PC-9 (cell line): ENCODE results near the gene CD79B. TPM values are rescaled to one million over a fixed set of nuclear protein-coding genes. Genes with fewer than 3 reads are reported as not detected.
A peak's percentile ranks its signal among the peaks of the same experiment; 100 is the strongest.

Experiments
- BruUV-seq: library from RNA; stranded (reverse); fragments of 400-500 nt; replicated peaks from 2 replicates; lab custom pipeline; 2021; lab: Mats Ljungman, UMichigan
- CTCF ChIA-PET: fragments of 300-600 bp; sonication (Branson Sonifier 250); formaldehyde crosslinking; loops from one replicate; lab custom pipeline; 2022; ENCODE audit warnings: antibody characterized with exemption; lab: Charles Lee
- POLR2A ChIA-PET: fragments of 300-600 bp; sonication (Branson Sonifier 250); formaldehyde crosslinking; loops from one replicate; lab custom pipeline; 2022; ENCODE audit warnings: antibody characterized with exemption; ENCODE audit not compliant: unreplicated experiment; lab: Charles Lee
- DNase-seq, 2 experiments: peaks; one replicate each; pipeline versions ENCODE4 v3.0.0 to v3.0.0-alpha.2; 2015 to 2022; ENCODE audit warnings: mixed read lengths in 1 of 2
- H2AFZ ChIP-seq: fragments of 200-600 bp; sonication (generic); 2 replicates; pipeline ENCODE4 v1.8.1; 2017; ENCODE audit warnings: antibody characterized with exemption
- H3F3A ChIP-seq: fragments of 200-600 bp; sonication (generic); 2 replicates; pipeline ENCODE4 v1.8.1; 2017; ENCODE audit warnings: antibody characterized with exemption, mild to moderate bottlenecking, low read depth; ENCODE audit not compliant: insufficient read depth
- H3K27ac ChIP-seq: fragments of 200-600 bp; sonication (generic); 2 replicates; pipeline ENCODE4 v1.6.1; 2016; ENCODE audit warnings: mixed run types
- H3K27me3 ChIP-seq: fragments of 200-600 bp; sonication (generic); 2 replicates; pipeline ENCODE4 v1.6.1; 2016; ENCODE audit warnings: low read depth, mixed run types; ENCODE audit not compliant: insufficient read depth
- H3K36me3 ChIP-seq: fragments of 200-600 bp; sonication (generic); 2 replicates; pipeline ENCODE4 v1.6.1; 2016; ENCODE audit warnings: low read depth, mixed run types
- H3K4me1 ChIP-seq: fragments of 200-600 bp; sonication (generic); replicated peaks from 2 replicates; pipeline ENCODE4 v1.6.1; 2016; ENCODE audit warnings: mixed run types; ENCODE audit not compliant: insufficient read depth
- H3K4me2 ChIP-seq: fragments of 200-600 bp; sonication (generic); 2 replicates; pipeline ENCODE4 v1.6.1; 2017; ENCODE audit warnings: mixed run types
- H3K4me3 ChIP-seq: fragments of 200-600 bp; sonication (generic); 2 replicates; pipeline ENCODE4 v1.6.1; 2016; ENCODE audit warnings: mixed run types
- H3K79me2 ChIP-seq: fragments of 200-600 bp; sonication (generic); 2 replicates; pipeline ENCODE4 v1.6.1; 2017; ENCODE audit warnings: low read depth, mixed run types
- H3K9me2 ChIP-seq: fragments of 200-600 bp; sonication (generic); 2 replicates; pipeline ENCODE4 v1.8.1; 2017; ENCODE audit warnings: mild to moderate bottlenecking; ENCODE audit not compliant: insufficient read depth
- H3K9me3 ChIP-seq: fragments of 200-600 bp; sonication (generic); 2 replicates; pipeline ENCODE4 v1.8.1; 2016; ENCODE audit warnings: low read depth; ENCODE audit not compliant: insufficient read depth
- H4K20me1 ChIP-seq: fragments of 200-600 bp; sonication (generic); 2 replicates; pipeline ENCODE4 v1.8.1; 2017; ENCODE audit not compliant: insufficient read depth
- CTCF ChIP-seq: fragments of 200-600 bp; sonication (generic); conservative IDR thresholded peaks from 2 replicates; pipeline ENCODE4 v1.6.1; 2017; ENCODE audit warnings: mixed run types, antibody characterized with exemption, mild to moderate bottlenecking, moderate library complexity
- EZH2 ChIP-seq: fragments of 200-600 bp; sonication (generic); IDR thresholded peaks from 2 replicates; pipeline ENCODE4 v1.8.0; 2017; ENCODE audit warnings: antibody characterized with exemption, low read depth
- intact Hi-C: fragments of 100-400 bp; cut with micrococcal nuclease; formaldehyde crosslinking; loops from one replicate; pipeline ENCODE4 v1.10.0; 2022; ENCODE audit not compliant: unreplicated experiment
- total RNA-seq: library from RNA; stranded (reverse); gene quantifications from 2 replicates; pipeline ENCODE4 v1.2.3, GENCODE V29; 2021

Gene CD79B
- total RNA-seq, 1 experiment from 2014 or later = not detected

DNA sequence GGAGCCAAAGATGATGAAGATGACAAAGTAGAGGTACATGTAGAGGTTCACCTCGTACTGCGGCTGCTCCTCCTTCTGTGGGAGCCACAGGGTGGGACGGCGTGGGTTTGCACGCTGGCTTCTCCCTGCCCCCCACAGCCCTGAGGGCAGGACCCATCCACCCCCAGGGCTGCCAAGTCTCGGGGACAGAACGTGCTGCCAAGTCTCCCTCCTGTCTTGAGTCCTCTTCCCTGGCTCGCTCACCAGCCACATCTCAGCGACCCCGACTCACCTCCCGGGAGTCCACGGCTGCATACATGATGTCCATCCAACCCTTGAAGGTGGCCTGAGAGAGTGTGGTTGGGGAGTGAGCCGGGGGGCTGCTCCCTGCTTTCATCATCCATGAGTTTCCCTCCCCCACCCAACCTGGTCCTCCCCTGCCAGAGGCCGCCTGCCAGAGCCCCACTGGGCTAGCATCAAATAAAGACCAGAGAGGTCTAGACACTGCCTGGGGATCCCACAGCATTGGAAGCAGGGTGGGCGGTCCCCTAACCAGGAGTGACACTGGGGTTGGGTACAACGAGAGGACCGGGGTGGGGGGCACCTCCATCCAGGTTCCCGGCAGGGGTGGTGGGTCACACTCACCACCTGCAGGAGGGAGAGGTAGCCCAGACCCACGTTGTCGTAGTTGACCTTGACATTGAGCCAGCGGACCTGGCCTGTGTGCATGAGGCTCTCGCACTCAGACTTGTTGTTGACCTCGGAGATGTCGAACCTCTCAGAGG, 12.8 kb upstream of the CD79B start:
- ChIA-PET POLR2A (no interaction called here), CTCF (interaction anchor here (0.6 kb wide), 1 partner anchor 335 kb away, joined by 6 read pairs; no protein-coding TSS in a partner anchor)
- BruUV-seq = no TSS peak
- Histone ChIP-seq H3K4me1 (no peaks in the 10 kb centered on the region), H3K4me2 (no peak overlapping the region), H3F3A (no peaks in the 10 kb centered on the region), H4K20me1 (no peaks in the 10 kb centered on the region), H2AFZ (no peak overlapping the region), H3K27ac (no peak overlapping the region), H3K4me3 (no peak overlapping the region), H3K9me2 (no peaks in the 10 kb centered on the region), H3K27me3 (peaks cover 11% of the 10 kb centered on the region), H3K79me2 (no peaks in the 10 kb centered on the region), H3K36me3 (no peaks in the 10 kb centered on the region), H3K9me3 (no peaks in the 10 kb centered on the region)
- intact Hi-C loops = no loop called here
- no peak for DNase-seq
- TF ChIP-seq CTCF (no peak), EZH2 (no peak)

GRCh38 chr17:63943745-63944144, 11.6 kb upstream of the CD79B start:
- H2AFZ ChIP-seq = no peak overlapping the region
- H3K36me3 ChIP-seq = no peaks in the 10 kb centered on the region
- H3K79me2 ChIP-seq = no peaks in the 10 kb centered on the region
- no peak for DNase-seq
- peaks cover 11% of the 10 kb centered on the region for H3K27me3 ChIP-seq
- no peak for TF ChIP-seq EZH2
- 0 out of 2 replicates have a peak, but pooled peaks have one; percentile 34 for TF ChIP-seq CTCF
- no peak overlapping the region for H3K4me2 ChIP-seq
- CTCF ChIA-PET = no interaction called here
- H4K20me1 ChIP-seq = no peaks in the 10 kb centered on the region
- intact Hi-C loops = no loop called here
- H3K27ac ChIP-seq = no peak overlapping the region
- POLR2A ChIA-PET = no interaction called here
- no peaks in the 10 kb centered on the region for H3F3A ChIP-seq
- BruUV-seq = no TSS peak
- no peaks in the 10 kb centered on the region for H3K4me1 ChIP-seq
- no peak overlapping the region for H3K4me3 ChIP-seq
- no peaks in the 10 kb centered on the region for H3K9me3 ChIP-seq
- no peaks in the 10 kb centered on the region for H3K9me2 ChIP-seq

DNA sequence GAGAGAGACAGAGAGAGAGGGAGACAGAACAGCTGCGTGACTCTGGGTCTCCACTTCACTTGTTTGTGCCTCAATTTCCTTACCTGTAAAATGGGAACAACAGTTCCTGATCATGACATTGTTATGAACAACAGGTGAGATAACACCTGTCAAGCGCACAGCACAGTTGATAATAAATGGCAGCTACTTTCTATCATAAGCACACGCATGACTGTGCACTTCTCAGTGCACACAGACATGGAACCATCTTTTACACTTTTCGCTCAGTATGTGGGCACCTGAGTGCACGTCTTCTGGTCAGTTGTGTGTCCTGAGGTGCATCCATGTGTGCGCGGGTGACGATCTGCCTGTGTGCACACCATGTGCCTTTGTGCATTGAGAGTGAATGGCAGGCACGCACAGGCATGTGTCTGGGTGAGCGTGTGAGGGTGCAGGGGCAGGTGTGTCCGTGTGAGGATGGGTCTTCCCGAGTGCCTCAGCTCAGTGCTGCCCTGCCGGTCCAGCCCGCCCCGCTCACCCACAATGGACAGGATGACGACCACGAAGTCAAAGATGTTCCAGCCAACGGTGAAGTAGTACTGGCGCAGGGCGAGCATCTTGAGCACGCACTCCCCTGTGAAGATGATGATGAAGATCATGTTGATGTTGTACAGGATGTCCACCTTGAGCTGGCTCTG, 10.3 kb upstream of the CD79B start:
- Histone ChIP-seq H3K9me2 (no peaks in the 10 kb centered on the region), H3K27ac (no peak overlapping the region), H3K36me3 (no peaks in the 10 kb centered on the region), H3F3A (no peaks in the 10 kb centered on the region), H3K4me2 (no peak overlapping the region), H3K4me1 (no peaks in the 10 kb centered on the region), H4K20me1 (no peaks in the 10 kb centered on the region), H3K9me3 (no peaks in the 10 kb centered on the region), H3K4me3 (no peak overlapping the region), H3K27me3 (peaks cover 11% of the 10 kb centered on the region), H2AFZ (no peak overlapping the region), H3K79me2 (no peaks in the 10 kb centered on the region)
- DNase-seq = no peak
- CTCF ChIA-PET = interaction anchor here (0.6 kb wide), 1 partner anchor 51 kb away, joined by 4 read pairs; no protein-coding TSS in a partner anchor
- no peak for TF ChIP-seq EZH2
- no peak for TF ChIP-seq CTCF
- POLR2A ChIA-PET = no interaction called here
- intact Hi-C loops = no loop called here
- no TSS peak for BruUV-seq
